AG08395 (cell line): ENCODE measurements around the gene GRPEL1.

Experiments
- DNase-seq: peaks from one replicate; pipeline ENCODE4 v3.0.0; 2012; ENCODE audit warnings: mixed read lengths, low spot score

GRPEL1 gene

DNA sequence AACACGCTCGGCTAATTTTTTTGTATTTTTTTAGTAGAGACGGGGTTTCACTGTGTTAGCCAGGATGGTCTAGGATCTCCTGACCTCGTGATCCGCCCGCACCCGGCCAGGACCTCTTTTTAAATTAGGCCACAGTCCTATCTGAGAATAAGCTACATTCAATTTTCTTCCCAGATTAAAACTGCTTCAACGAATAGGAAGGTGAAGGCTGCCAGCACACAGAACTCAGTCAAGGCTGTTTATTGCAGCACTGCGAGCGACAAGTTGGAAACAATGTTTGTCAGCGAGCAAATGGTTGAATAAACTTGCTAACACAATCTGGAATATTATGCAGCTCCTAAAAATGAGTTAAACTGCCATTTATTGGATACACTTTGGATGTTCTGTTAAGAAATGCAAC, 1.9 kb downstream of the GRPEL1 start:
- no peak for DNase-seq

- no peak for DNase-seq
Measured at GRCh38 chr4:7063362-7063761, 4.5 kb downstream of the GRPEL1 start.

DNA sequence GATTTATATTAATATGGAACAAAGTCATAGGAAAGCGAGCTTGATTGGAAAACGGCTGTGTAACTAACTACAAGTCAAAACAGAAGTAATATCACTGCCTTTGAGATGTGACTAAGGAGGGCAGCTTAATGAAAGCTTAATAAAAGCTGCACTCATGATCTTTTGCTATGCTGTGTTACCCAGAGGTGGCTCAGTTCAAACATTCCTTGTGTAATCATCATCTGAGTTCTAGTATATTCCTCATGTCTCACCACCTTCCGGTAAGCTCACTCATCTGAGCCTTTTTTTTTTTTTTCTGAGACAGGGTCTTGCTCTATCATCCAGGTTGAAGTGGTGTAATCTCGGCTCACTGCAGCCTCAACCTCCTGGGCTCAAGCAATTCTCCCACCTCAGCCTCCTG, 5.0 kb downstream of the GRPEL1 start:
- DNase-seq: no peak

GRCh38 chr4:7061815-7062214, 6.0 kb downstream of the GRPEL1 start:
- DNase-seq: no peak

- no peak for DNase-seq
Measured at GRCh38 chr4:7060346-7061150, 7.3 kb downstream of the GRPEL1 start.

- DNase-seq: no peak
Measured at GRCh38 chr4:7059662-7060061, 8.2 kb downstream of the GRPEL1 start.

DNA sequence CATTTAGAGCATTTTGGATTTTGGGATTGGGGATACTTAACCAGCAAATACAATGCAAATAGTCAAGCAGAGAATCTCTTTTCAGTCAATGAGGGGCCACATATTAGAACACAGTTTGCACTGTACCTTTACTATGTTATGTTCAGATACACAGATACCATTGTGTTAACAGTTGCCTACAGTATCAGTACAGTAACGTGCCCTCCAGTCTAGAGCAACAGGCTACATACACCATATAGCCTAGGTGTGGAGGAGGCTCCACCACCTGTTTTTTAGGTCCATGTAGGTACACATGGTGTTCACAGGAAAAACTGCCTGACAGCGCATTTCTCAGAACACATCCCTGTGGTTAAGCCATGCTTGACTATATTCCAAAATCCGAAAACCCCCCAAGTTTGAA, 9.1 kb downstream of the GRPEL1 start:
- DNase-seq: no peak

DNA sequence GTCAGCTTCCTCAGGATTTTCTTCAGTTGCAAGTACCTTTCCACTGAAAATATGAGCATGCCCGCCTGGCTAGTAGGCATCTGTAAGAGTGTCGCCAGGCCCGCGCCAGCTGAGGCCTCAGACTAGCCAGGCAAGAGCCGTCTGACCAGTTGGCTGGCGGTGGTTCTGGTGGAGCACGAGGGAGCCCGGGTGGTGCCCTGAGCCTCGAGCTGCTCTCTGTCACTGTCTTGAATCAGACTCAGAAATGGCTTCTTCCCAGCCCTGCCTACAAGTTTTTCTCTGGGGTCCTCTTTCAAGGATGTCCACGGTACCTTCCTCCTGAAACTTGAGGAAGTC, 11.9 kb downstream of the GRPEL1 start:
- no peak for DNase-seq

GRCh38 chr4:7055111-7055989, 12.5 kb downstream of the GRPEL1 start:
- no peak for DNase-seq

GRCh38 chr4:7054106-7054880, 13.6 kb downstream of the GRPEL1 start:
- DNase-seq: no peak

DNA sequence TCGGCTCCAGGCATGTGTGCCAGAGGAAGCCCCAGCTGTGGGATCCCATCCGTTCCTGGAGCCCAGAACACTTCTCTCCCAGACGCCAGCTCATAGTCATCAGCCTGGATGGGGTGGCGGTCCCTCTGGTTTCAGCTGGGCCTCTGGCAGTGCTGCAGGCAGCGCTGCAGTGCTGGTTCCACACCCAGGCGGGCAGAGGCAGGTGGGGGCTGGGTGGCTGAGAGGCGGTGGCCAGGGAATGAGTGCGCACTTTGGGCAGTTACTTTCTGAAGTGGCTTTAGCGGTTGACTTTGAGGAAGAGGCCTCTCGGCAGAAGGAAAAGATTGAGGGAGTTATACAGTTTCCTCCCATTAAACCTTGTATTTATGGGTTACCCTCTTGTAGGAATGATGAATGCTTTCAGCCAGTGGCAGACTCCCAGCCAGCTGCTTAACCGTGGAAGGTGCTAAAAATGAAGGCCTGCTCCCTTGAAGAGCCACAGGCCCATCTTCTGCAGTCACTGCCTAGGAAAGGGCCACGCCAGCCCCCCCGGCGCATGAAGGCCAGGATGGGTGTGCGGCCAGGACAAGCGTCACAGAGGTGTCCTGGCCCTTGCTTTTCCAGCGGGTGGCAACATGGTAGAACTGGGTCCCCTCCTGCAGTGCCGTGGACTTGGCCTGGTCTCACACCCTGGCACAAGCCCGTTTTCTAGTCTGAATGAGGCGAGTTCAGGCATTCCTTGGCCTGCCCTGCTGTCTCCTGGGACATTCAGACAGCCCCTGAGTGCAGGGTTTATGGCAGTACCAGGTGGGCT, 14.7 kb downstream of the GRPEL1 start:
- no peak for DNase-seq

DNA sequence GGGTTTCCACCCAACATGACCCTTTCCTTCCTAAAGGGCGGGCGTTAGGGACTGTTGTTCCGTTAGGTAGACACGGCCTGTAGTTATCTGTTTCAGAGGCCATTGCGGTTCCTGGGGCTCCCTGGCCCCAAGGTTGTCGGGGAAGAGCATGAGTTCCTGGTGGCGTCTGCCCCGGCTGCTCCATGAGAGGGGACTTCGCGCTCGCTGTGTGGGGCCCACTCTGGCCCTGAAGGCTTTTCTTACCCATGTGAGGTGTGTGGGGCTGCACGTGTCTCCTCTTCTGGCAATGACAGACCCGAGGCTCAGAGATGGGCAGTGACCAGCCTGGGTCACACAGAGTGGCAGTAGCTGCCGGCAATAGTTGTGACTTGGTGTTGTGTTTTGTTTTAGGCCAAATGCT, 15.6 kb downstream of the GRPEL1 start:
- DNase-seq: no peak

DNA sequence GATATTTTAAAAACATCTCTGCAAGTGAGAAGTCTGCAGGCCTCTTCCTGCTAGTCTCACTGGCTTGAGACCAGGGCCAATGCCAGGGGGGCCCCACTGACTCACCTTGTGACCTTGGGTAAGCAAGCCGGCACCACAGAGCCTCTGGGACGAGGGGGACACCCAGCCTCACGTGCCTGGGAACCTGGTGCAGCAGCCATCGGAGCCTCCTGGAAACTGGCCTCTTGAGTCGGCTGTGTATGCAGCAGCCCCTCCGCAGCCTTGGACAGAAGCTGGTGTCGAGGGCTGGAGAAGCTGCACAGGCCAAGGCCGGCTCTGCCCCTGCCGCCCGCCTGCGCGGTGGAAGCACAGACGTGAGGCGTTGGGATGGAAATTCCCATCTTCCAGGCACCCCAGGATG, 16.0 kb downstream of the GRPEL1 start:
- no peak for DNase-seq

- no peak for DNase-seq
Measured at GRCh38 chr4:7051144-7051495, 16.7 kb downstream of the GRPEL1 start.

- DNase-seq: no peak
Measured at GRCh38 chr4:7050481-7051143, 17.3 kb downstream of the GRPEL1 start.

DNA sequence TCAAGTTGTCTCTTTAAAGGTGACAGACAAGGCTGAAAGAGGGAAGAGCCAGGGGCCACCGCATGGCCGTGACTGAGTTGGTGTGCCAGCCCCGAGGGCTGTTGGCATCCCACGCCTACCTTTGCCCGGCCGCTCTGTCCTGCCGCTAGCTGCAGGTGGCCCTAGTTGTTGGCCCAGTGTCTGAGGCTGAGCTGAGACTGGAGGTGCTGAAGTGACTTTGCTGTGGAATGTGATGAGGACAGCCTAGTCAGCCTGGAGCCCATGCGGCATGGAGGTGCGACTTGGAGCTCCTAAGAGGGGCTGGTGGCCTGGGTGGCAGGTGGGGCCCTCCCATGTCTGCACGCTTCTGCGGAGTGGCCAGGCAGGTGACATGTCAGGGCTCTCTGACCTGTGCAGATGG, 18.1 kb downstream of the GRPEL1 start:
- DNase-seq: no peak

- no peak for DNase-seq
Measured at GRCh38 chr4:7049295-7049694, 18.6 kb downstream of the GRPEL1 start.

DNA sequence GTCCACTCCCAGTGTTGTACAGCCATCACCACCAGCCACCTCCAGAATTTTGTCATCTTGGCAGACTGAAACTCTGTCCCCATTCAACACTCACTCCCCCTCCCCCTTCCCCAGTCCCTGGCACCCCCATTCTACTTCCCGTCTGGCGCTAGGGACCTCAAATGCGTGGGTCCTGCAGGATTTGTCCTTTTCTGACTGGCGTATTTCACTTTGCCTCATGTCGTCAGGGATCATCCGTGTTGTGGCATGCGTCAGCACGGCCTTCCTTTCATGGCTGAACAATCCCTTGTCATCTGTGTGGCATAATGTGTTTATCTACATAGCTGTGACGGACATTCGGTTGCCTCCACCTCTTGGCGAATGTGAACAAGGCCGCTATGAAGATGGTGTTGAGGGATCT, 19.2 kb downstream of the GRPEL1 start:
- DNase-seq: no peak

GRCh38 chr4:7046971-7047370, 20.9 kb downstream of the GRPEL1 start:
- no peak for DNase-seq

DNA sequence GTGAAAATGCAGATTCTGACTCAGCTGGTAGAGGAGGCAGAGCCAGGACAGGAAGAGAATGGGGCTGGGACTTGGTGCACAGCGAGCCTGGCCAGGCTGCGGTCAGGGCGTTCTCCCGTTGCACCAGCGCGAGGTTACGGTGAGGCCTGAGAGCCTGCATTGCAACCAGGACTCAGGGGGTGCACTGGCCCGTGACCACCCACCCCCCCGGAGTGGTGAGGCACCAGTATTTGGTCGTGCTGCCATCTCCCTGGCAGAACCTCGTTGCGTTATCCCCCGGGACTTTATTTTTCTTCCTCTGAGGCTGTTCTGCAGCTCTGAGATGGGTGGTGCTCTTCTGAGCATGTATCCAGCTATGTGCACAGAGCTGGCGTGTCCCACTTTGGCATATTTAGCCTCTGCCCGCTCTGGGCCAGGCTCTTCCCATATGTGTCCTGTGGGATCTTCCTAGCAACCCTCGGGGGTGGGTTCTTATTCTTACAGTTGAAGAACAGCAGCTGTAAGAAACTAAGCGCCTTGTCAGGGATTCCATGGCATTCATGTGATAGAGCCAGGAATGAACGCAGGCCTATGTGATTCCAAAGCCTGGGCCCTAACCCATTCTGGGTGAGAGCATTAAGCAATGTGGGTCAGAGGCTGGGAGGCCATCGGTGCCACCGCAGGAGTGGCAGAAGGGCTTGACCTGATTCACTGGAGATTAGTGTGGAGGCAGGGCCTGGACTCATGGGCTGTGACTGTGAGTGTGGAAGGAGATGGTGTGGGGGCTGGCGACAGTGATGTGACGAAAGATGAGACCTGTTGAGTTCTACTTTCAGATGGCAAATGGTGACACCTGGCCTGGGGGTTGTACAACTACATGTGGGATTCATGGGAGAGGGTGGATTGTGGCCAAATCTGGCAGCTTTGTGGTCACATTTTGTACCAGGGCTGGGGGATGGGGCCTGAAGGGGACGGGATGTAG, 21.6 kb downstream of the GRPEL1 start:
- no peak for DNase-seq
